Measurements from ENCODE around the gene YBX2. TPM values are rescaled to one million over a fixed set of nuclear protein-coding genes. Genes with fewer than 3 reads are reported as not detected.

Gene YBX2
- total and polyA plus RNA-seq, 2 donors (not counting 1 experiment from before 2014, with no cell fraction given), result 0.15 to 0.22 TPM

- Histone ChIP-seq H3K36me3 (replicated peaks in 1 of 2; ENCODE audit: control extremely low read depth in 1 of 2, control insufficient read depth in 1 of 2, extremely low read depth in 1 of 2, insufficient read depth in 2 of 2, low read length in 1 of 2) (no peaks in the 10 kb centered on the region), H3K27me3 (replicated peaks in 1 of 4; ENCODE audit: control extremely low read depth in 1 of 4, control insufficient read depth in 3 of 4, insufficient read depth in 4 of 4, low read length in 3 of 4) (peaks cover 0 to 48% (median 8%) of the 10 kb centered on the region in 4 experiments), H3K4me3 (ENCODE audit: control extremely low read depth in 1 of 5, extremely low read depth in 1 of 5, insufficient read depth in 1 of 5, low read depth in 2 of 5, low read length in 4 of 5) (no peak overlapping the region), H3K4me2 (replicated peaks; ENCODE audit: low read depth, low read length, poor library complexity, severe bottlenecking) (no peak overlapping the region), H2AFZ (ENCODE audit: insufficient read depth, low read depth, low read length, poor library complexity, severe bottlenecking) (no peak overlapping the region), H3K9me3 (ENCODE audit: control extremely low read depth in 1 of 3, control insufficient read depth in 2 of 3, insufficient read depth in 1 of 3, low read length in 2 of 3) (peaks cover 0 to 4% (median 0%) of the 10 kb centered on the region in 3 donors), H4K20me1 (ENCODE audit: control insufficient read depth, insufficient read depth, low read length, poor library complexity, severe bottlenecking) (no peaks in the 10 kb centered on the region), H3K27ac (ENCODE audit: low read length in 2 of 2) (no peak overlapping the region), H3K79me2 (ENCODE audit: control insufficient read depth, insufficient read depth, low read length) (no peaks in the 10 kb centered on the region), H3K4me1 (ENCODE audit: control insufficient read depth in 2 of 2, insufficient read depth in 2 of 2, low read length in 2 of 2) (peaks cover 12 to 14% of the 10 kb centered on the region in 2 donors), H3K9ac (ENCODE audit: low read length) (no peak overlapping the region)
- ChIA-PET POLR2A (no interaction called here), CTCF (interaction anchor here (1.1 to 1.9 kb wide), 2 partner anchors 9 to 69 kb away, joined by 3 to 7 read pairs; partner anchors contain the start of gene SLC2A4)
- no peak overlapping the region for H3K4me3 Mint-ChIP-seq
- no peak overlapping the region for H3K27ac Mint-ChIP-seq
- H3K4me1 Mint-ChIP-seq, result peaks cover 10% of the 10 kb centered on the region
- WGBS (ENCODE audit: insufficient coverage), result 95% methylated on average over 17 of the region's 19 CpGs
- intact Hi-C loops (cut with micrococcal nuclease), result loop anchor here (10.0 kb wide), 1 partner anchor 155 kb away; no protein-coding TSS in a partner anchor
- peaks cover 44% of the 10 kb centered on the region for H3K27me3 Mint-ChIP-seq
- no peaks in the 10 kb centered on the region for H3K9me3 Mint-ChIP-seq (ENCODE audit: insufficient read depth)
- no peak for DNase-seq
- TF ChIP-seq EZH2 (IDR thresholded peaks at IDR 0.05; ENCODE audit: borderline replicate concordance, insufficient read depth, low read depth, low read length, poor library complexity, severe bottlenecking) (no peak), CTCF (IDR thresholded peaks at IDR 0.05) (no peak)
- ATAC-seq (ENCODE audit: low read depth), result no peak
These were observed 4.3 kb downstream of the YBX2 start for GRCh38 chr17:7290166-7290565.

GRCh38 chr17:7289256-7290032 is 5.0 kb downstream of the YBX2 start:
- no peak overlapping the region for H2AFZ ChIP-seq (ENCODE audit: insufficient read depth, low read depth, low read length, poor library complexity, severe bottlenecking)
- 87% methylated on average over 15 of the region's 18 CpGs for WGBS (ENCODE audit: insufficient coverage)
- H3K36me3 ChIP-seq (replicated peaks in 1 of 2; ENCODE audit: control extremely low read depth in 1 of 2, control insufficient read depth in 1 of 2, extremely low read depth in 1 of 2, insufficient read depth in 2 of 2, low read length in 1 of 2), result no peaks in the 10 kb centered on the region
- intact Hi-C loops (cut with micrococcal nuclease), result loop anchor here (10.0 kb wide), 1 partner anchor 155 kb away; no protein-coding TSS in a partner anchor
- H3K9me3 ChIP-seq (ENCODE audit: control extremely low read depth in 1 of 3, control insufficient read depth in 2 of 3, insufficient read depth in 1 of 3, low read length in 2 of 3), result peaks cover 0 to 3% (median 0%) of the 10 kb centered on the region in 3 donors
- POLR2A ChIA-PET, result no interaction called here
- Mint-ChIP-seq H3K27ac (no peak overlapping the region), H3K9me3 (ENCODE audit: insufficient read depth) (no peaks in the 10 kb centered on the region), H3K27me3 (peaks cover 40% of the 10 kb centered on the region), H3K4me1 (peaks cover 6% of the 10 kb centered on the region), H3K4me3 (no peak overlapping the region)
- no peak overlapping the region for H3K27ac ChIP-seq (ENCODE audit: low read length in 2 of 2)
- CTCF ChIA-PET, result interaction anchor here (10.9 kb wide), 1 partner anchor 8 kb away, joined by 115 read pairs; no protein-coding TSS in a partner anchor
- H3K9ac ChIP-seq (ENCODE audit: low read length), result no peak overlapping the region
- H3K4me3 ChIP-seq (ENCODE audit: control extremely low read depth in 1 of 5, extremely low read depth in 1 of 5, insufficient read depth in 1 of 5, low read depth in 2 of 5, low read length in 4 of 5), result no peak overlapping the region
- peaks cover 7% of the 10 kb centered on the region in 2 donors for H3K4me1 ChIP-seq (ENCODE audit: control insufficient read depth in 2 of 2, insufficient read depth in 2 of 2, low read length in 2 of 2)
- peaks cover 0 to 50% (median 5%) of the 10 kb centered on the region in 4 experiments for H3K27me3 ChIP-seq (replicated peaks in 1 of 4; ENCODE audit: control extremely low read depth in 1 of 4, control insufficient read depth in 3 of 4, insufficient read depth in 4 of 4, low read length in 3 of 4)
- no peaks in the 10 kb centered on the region for H3K79me2 ChIP-seq (ENCODE audit: control insufficient read depth, insufficient read depth, low read length)
- ATAC-seq (ENCODE audit: low read depth) (no peak), DNase-seq (no peak)
- no peak overlapping the region for H3K4me2 ChIP-seq (replicated peaks; ENCODE audit: low read depth, low read length, poor library complexity, severe bottlenecking)
- no peaks in the 10 kb centered on the region for H4K20me1 ChIP-seq (ENCODE audit: control insufficient read depth, insufficient read depth, low read length, poor library complexity, severe bottlenecking)
- TF ChIP-seq EZH2 (IDR thresholded peaks at IDR 0.05; ENCODE audit: borderline replicate concordance, insufficient read depth, low read depth, low read length, poor library complexity, severe bottlenecking) (no peak), CTCF (IDR thresholded peaks at IDR 0.05) (no peak)

All from B cell (primary cell).